ENCODE measurements around the gene PTPRN2.
"Not testable (repeated sequence)": the region's sequence is repeated elsewhere in the genome, so short reads cannot be mapped to it uniquely, and the experiment has no call there.

PTPRN2 gene

DNA sequence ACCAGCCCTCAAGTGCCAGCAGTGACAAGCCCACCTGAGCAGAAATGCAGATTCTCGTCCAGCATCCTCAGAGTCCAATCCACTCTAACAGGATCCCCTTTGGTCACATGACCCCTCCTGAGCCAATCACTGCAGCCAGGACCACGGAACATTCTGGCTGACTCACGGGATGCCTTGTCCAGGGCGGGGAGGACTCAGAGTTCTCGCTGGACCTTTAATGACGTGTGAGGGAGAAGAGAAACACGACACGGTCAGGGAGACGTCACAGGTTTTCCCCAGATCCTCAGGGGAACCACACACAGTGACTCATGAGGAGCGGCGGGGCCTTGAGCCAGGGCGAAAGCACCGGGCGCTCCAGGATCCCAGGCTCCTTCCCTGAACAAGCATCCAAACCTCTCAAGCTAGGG, 155.7 kb downstream of the PTPRN2 start:
- DNase-seq: no peak

DNA sequence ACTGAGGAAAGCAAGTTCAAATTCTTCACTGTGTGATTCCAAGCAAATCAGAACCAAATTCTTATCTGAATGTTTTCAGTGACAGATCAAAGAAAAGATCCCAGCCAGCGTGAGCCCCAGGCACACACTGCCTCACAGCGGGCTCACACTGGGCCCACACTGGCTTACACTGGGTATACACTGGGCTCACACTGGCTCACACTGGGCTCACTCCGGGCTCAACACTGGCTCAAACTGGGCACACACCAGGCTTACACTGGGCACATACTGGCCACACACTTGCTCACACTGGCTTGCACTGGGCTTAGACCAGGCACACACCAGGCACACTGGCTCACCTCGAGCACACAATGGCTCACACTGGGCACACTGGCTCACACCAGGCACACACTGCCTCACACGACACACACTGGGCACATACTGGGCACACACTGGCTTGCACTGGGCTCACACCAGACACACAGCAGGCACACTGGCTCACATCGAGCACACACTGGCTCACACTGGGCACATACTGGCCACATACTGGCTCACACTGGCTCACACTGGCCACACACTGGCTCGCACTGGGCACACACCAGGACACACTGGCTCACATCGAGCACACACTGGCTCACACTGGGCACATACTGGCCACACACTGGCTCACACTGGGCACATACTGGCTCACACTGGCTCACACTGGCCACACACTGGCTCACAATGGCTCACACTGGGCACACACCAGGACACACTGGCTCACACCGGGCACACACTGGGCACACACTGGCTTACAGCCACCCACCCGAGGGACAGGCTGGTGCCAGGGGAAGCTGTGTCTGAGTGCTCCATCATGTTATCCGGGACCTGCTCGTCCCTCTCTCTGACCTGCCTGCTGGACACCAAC, 156.3 kb downstream of the PTPRN2 start:
- no peak for DNase-seq

DNA sequence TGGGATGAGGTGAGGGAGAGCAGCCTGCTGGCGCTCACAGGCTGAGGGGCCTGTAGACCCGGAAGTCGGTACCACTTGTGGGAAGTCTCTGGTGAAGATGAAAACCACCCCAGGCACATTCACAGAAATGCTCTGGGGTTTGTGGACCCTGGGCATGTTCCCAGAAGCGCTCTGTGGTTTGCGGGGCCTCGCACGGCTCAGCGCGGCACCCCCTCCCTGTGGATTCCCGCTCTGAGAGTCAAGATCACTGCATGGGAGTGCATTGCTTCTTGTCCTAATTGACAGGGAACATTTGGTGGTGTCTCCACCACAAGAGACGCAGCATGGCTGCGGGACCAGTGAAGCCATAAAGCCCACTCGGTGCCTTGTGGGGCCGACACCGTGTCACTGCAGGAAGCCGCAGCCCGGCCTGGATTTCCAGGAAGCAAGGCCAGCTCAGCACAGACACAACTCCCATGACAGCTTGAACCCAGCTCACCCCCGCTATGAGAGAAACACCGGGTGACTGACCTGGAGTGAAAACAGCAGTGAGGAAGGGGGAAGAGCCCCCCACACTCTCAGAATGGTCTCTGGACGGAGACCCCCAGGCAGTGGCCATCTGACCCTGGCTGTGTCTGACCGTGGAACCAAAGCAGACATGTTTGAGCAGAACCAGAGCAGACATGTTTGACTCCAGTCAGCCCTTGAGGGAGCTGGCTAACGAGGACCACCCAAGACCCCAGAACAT, 157.2 kb downstream of the PTPRN2 start:
- DNase-seq: no peak

DNA sequence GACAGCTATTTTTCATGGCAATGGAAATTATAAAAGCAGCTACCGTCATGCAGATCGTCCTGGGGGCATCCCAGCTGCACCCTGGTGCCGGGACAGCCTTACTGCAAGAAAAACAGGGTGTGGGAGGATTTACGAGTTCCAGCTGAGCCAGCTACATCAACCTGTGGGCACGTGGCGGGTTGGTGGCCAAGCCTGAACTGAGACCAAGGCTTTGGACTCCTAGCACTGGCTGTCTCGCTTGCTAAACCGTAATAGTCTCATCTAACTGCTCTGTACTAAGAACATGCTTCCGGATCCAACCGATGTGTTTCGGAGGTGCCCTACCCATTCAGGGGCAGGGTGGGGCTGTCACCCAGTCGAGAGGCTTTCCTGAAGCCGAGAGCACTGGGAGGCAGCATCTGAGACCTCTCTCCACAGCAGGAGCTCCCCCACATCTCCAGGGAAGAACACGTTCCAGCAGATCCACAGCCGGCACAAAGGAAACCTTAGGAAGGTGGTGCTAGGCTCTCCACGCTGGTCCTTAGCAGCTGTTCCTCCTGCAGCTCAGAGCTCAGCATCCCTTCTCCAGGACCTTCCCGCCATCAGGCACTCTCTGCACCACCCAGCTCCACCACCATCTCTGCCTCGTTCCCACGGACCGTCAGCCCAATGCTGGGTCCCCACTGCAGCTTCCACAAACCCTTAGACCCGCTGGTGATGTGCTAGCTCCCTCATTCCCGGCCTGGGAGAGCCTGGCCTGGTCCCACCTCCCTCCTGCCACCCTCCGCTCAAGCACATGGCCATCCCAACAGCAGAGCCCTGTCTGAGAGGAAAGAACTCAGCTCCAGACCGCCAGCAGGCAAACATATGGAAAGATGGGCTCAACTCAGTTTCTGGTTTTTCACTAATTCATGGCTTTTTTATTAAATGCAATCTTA, 158.5 kb downstream of the PTPRN2 start:
- no peak for DNase-seq

DNA sequence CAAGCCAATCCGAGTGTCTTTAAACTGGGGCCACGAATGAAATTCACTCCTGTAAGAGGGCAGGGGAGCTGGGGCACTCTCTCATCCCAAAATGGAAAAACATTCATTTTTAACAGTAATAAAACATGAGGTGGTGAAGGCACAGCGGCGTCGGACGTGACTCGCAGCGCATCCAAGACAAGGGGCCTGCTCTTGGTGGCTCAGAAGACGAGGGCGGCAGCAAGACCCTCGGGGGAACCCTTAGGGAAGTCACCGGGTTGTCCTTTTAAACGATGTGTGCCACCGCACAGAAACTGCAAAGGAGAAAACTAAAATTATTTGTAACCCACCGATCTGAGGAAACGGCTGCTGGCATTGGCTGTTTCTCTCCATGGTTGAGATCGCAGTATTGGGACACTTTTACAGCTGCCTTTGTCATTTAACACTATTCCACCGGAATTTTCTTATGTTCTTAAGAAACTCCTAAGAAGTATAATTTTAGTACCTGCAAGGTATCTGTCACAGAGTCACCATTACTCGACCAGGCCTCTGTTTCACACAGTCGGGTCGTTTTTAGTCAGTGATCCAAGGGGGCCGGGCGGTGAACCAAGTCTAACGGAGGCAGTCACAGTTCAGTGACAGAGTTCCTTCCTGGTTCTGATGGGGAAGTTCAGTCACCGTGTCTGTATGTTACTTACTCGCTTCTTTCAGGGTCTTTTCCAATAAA, 159.3 kb downstream of the PTPRN2 start:
- DNase-seq: no peak

DNA sequence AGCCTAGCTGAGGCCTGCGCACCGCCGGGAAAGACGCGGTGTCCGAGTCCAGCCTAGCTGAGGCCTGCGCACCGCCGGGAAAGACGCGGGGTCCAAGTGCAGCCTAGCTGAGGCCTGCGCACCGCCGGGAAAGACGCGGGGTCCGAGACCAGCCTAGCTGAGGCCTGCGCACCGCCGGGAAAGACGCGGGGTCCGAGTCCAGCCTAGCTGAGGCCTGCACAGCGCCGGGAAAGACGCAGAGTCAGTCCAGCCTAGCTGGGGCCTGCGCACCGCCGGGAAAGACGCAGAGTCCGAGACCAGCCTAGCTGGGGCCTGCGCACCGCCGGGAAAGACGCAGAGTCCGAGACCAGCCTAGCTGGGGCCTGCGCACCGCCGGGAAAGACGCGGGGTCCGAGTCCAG, 161.9 kb downstream of the PTPRN2 start:
- not testable (repeated sequence) for DNase-seq

DNA sequence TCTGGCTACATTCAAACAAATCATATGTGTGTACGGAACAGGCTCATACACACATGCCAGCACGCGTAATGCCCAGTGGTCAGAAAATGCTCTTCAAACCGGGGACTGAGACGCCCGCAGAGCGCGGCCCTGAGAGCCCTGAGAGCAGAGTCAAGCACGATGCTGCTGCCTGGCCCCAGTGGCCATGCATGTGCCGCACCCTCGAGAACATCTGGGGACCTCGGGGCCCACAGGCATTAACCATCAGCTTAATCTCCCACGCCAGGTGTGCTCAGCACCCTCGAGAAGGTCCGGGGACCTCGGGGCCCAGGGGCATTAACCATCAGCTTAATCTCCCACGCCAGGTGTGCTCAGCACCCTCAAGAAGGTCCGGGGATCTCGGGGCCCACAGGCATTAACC, 163.1 kb downstream of the PTPRN2 start:
- no peak for DNase-seq

DNA sequence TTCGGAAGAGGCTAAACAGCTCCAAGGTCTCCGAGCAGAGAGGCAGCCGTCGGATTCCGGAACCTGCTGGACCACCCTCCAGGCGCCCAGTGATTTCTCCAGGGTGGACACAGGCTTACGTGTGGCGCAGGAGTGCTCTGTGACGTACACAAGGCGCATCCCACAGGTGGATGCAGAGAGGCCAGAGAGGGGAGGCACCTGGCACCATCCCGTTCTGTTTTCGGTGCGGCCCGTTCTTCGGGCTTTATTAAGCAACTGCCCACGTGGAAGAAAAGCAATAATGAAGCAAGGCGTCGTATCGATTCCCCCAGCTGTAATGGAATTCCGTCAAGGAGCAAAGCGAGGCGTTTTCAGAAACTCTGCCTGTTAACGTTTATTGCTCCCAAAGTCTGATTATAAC, 163.6 kb downstream of the PTPRN2 start:
- no peak for DNase-seq

DNA sequence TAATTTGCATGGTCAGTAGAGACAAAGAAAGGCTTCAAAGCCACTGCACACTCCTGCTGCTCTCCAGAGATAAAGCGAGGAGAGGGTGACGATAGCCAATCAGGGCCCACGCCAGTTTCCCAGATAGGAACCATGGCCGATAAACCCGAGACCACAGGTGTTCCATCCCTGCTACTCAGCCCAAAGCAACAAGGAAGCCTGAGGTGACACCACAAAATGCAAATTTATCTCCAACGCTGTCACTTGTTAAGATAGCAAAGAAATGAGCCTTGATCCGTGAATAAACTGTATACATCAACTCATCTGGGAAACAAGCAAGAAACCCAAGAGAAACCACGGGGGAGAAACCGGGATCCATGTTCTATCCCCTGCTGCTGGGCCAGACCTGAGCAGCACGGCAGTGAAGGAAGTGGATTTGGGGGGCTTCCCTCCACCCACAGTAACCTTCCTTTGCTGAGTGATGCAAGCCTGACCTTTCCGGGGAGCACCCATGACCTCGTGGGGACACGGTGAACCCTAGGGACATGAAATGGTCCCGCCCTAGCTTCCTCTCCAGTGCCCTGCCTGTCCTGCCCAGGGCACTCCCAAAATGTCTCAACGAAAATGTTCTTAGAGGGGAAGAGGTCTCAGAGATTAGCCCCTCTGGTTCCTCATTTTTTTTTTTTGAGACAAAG, 164.6 kb downstream of the PTPRN2 start:
- DNase-seq: no peak

DNA sequence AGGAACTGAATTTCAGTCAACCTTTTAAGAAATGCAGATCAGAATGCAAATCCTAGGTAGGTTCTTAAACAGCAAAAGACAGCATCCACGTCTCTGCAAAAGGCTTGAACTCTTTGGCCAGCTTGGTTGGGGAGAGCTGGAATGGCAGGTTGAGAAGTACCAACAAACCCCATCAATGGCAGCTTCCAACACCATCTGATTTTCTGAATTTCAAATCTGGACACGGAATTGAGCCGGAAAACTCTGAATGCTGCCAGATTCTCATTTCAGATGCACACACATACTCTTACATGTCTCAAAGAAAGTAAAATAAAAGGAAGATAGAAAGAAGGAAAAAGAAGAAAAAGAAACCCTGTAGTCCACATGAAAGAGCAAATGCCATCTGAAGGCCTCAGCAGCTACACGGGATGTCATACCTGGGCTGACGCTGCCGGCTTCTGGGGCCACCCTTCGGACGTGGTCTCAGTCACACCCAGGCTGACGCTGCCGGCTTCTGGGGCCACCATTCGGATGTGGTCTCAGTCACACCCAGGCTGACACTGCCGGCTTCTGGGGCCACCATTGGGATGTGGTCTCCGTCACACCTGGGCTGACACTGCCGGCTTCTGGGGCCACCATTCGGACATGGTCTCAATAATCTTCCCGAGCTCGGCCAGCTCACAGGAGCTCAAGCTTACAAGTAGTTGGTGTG, 165.3 kb downstream of the PTPRN2 start:
- no peak for DNase-seq

DNA sequence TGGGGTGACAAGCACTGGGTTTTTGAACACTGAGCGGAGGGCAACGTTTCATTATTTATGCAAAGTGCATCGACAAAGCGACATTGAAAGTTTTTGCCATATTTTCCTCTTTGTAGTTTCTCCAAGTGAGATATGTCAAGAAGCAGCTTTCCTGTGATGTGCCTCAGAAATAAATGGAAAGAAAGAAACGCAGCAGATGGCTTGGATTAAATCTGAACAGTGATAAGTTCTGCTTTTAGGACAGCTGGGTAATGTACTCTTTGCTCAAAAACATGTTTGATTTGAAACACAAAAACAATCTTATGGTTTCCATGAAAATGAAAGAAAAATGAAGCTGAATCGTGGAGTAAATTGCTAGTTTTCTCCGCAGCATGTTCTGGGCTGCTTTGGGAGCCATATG, 166.3 kb downstream of the PTPRN2 start:
- DNase-seq: no peak

DNA sequence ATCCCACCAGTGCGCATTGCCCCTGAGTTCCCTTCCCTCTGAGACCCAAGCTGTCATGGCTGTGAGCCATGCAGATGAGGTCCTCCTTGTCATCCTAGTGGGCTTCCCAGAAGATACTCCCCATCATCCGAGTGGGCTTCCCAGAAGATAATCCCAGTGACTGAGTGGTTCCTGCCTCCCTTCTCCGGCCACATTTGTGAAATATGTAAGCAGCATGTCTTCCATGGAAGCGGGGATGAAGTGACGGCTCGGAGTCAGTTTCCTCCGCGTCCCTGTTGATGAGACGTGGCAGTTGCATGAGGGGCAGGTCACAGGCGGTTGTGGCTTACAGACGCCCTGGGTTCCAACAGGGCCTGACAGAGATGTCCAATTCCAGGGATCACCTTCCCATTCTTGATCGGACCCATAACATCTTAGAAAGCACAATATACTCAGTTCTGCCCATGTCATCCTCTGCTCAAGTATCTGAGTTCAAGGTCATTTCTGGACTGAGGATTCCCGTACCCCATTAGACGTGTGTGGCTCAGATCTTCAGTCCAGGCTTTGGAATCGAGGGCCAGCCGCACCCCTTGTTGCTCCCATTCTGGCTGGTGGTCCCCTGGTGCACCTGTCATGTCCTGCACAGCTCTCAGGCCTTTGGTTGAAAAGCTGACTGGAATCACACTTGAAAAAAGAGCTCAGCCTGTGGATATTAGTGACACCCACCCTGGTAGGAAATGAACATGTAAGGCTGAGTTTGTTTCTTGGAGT, 166.9 kb downstream of the PTPRN2 start:
- DNase-seq: no peak

DNA sequence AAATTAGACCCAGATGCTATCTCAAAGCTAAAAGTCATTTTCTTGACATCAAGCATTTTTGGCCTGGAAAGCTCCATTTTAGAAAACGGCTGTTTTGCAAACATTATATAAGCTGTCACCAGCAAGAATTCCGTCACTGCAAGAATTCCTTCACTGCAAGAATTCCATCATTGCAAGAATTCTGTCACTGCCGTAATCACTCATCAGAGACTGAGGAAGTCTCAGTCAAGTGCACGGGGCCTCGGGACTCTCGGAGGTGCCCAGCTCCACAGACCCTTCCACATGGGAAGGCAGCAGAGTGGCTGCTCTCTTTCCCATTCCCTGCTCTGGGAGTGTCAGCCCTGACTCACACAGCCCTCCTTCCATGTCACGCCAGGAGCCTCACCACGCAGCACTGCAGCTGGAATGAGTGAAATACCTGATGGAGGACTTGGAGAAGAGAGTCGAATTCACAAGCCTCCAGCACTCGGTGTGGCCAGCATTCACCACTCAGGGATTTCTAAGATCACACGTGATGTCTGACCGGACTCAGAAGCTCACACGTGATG, 168.3 kb downstream of the PTPRN2 start:
- DNase-seq: no peak

DNA sequence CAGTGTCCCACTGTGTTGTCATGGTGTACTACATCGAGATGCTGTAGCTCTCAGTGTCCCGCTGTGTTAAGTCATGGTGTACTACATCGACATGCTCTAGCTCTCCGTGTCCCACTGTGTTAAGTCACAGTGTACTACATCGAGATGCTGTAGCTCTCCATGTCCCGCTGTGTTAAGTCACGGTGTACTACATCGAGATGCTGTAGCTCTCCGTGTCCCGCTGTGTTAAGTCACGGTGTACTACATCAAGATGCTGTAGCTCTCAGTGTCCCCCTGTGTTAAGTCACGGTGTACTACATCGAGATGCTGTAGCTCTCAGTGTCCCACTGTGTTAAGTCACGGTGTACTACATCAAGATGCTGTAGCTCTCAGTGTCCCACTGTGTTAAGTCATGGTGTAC, 169.2 kb downstream of the PTPRN2 start:
- not testable (repeated sequence) for DNase-seq

DNA sequence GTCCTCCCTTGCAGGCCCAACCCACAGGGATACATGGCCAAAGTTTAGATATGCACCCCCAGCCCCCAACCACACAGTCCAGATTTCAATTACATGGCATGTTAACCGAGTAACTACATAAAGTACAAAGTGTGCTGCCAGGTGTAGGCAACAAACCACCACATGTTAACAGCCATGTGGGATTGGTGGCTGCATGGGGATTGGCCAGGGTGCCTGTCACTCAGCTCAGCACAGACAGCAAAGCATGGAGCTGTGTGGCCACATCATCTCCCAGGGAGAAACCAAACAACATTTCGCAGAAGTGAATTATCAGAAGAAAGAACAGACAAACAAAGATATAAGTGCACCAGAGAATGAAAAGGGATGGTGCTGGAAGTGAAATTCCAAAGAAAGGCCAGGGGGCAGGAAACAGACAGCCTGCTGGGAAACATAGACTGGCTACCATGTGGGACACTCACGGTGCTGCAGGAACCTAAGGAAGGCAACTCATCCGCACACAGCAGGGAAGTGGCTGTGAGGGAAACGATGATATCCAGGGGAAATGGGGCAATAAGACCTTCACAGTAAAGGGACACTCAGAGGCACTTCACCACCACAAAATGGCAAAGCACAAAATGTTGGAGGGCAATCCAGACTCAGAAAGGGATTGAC, 171.2 kb downstream of the PTPRN2 start:
- no peak for DNase-seq

DNA sequence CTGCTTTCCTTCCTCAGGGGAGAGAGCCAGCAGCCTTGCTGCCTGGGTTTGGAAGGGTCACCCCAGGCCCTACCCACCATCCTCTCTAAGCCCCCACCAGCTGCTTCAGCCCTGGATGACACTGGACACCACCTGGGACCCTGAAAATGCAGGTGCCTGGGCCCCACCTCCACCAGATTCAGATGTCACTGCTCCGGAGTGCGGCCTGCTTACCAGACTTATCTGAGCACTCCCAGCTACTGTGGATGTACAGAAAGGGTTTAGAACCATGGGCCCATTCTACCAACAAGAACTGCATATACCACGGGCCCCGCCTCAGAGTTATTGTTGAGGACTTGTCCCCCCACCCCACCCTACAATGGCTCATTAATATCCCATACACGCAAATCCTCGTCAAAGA, 172.3 kb downstream of the PTPRN2 start:
- no peak for DNase-seq

DNA sequence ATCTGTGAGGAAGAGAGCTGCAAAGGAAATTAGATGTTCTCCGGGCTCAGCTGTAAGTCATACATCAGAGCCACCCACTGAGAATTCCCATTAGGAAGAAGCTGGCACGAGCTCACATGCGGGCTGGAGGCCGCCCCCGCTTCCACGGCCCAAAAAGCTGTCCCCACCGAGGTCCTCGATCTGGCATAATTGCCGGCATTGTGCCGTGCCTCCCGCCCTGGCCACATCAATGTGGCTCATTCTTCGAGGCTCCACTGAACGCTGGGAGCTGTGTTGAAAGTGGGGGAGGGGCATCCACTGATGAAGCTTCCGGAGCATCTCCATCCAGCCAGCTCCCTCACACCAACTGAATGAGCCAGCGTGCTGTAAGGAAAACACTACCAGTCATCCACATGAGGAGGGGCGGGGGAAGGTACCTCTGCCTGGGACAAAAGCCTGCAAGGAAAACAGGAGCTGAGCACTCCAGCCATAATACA, 173.1 kb downstream of the PTPRN2 start:
- no peak for DNase-seq

DNA sequence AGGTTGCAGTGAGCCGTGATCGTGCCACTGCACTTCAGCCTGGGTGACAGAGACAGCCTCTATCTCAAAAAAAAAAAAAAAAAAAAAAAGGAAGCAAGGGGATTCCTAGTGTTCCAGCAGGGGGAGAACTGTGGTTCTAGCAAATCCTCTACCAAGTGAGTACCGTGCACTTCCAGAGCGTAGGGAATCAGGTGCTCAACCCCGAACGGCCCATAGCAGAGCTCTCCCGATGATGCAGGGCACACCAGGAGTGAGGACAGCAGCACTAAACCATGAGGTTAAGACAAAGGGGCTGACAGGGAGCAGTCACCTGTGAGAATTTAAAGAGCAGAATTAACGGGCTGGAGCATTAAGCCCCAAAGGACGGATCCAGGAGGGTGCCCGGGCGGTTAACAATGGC, 173.6 kb downstream of the PTPRN2 start:
- no peak for DNase-seq

DNA sequence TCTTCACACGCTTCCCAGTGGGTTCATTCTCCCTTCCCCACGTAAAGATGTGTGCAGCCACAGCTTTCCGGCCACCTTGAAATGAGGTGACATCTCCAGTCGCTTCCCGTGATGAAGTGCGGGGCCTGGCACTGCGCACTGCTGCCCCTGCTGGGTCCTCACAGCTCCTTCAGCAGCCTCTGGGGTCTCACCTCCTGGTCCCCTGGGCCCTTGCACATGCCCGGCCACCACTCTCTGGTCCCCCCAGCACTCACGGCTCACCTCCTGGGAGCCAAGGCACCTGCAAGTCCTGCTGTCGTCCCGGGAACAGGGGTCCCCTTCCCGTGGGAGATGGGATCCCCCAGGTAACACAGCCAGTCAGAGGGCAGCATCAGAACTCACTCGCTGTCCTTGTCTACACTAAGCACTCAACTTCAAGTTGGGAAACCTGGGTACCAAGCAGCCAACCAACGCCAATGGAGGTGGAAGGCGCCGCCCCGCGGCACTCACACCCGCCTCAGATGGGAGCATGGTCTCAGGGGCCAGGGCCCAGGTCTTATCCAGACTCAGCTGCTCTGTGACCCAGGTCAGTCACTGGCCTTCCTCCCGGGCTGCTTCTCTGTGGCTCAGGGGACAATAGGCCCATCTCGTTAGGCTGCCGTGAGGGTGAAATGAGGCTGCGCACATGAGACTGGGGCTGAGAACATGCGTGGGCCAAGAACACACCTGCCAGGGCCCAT, 176.2 kb downstream of the PTPRN2 start:
- no peak for DNase-seq
